UCSD-AML1 (cell line): ENCODE data around the gene ITGA2B.
A peak's percentile ranks its signal among the peaks of the same experiment; 100 is the strongest.
"Not testable (repeated sequence)": the region's sequence is repeated elsewhere in the genome, so short reads cannot be mapped to it uniquely, and the experiment has no call there.

ENCODE experiments used
- DNase-seq: peaks from one replicate; lab custom pipeline; 2025; ENCODE audit not compliant: unreplicated experiment; lab: John Stamatoyannopoulos, UW

ITGA2B gene

DNA sequence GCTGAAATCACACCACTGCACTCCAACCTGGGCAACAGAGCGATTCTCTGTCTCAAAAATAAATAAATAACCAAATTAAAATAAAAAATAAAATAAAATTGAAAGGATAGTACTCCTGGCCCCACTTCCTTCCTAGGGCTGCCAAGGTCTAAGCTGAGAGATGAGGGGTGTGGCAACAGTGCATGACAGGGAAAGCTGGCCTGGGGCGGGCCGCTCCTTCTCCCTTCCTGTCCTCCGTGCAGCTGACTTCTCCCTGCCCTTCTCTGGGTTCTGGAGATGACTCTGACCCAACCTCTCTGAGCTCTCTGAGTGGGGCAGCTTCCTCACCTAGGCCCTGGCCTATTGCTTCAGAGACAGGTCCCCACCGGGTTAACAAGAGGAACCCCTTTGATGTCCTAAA is 56.1 kb downstream of the ITGA2B start:
- DNase-seq, result no peak

DNA sequence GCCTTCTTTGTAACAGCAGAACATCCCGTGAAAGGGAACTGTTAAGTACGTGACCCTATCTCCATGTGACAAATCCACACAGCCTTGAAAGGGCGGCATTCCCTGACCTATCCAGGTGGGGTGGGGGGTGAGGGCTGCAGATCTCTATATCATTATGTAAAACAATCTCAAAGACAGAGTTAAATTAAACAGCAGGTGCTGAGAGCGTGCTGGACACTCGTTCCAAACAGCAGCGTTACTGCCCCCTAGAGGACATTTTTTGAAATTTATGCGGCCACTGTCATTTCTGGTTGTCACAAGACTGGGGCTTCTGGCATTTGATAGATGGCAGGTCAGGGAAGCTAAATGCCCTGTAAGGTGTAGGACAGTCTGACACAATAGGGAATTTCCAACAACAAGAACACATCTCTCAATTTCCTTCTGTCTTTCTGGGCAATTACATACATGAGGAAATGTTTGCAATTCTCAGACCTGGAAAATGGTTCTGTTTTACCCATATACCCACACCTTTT is 58.1 kb downstream of the ITGA2B start:
- peak; percentile 50 for DNase-seq

DNA sequence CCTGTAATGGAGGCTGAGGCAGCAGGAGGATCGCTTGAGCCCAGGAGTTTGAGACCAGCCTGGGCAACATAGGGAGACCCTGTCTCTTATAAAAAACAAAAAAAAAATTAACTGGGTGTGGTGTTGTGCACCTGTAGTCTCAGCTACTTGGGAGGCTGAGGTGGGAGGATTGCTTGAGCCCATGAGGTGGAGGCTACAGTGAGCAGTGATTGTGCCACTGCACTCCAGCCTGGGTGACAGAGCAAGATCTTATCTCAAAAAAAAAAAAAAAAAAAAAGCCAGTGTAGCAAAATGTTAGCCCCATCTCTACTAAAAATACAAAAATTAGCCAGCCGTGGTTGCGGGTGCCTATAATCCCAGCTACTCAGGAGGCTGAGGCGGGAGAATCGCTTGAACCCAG is 59.2 kb downstream of the ITGA2B start:
- not testable (repeated sequence) for DNase-seq

DNA sequence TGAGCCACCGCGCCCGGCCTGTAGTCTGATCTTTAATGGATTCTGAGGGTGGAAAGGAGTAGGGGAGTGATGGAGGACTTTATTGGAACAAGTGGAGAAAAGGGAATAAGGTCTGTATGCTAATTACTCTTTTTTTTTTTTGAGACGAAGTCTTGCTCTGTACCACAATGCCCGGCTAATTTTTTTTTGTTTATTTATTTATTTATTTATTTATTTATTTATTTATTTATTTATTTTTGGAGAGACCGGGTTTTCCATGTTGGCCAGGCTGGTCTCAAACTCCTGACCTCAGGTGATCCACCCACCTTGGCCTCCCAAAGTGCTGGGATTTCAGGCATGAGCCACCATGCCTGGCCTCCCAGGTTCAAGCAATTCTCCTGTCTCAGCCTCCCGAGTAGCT is 59.9 kb downstream of the ITGA2B start:
- not testable (repeated sequence) for DNase-seq

DNA sequence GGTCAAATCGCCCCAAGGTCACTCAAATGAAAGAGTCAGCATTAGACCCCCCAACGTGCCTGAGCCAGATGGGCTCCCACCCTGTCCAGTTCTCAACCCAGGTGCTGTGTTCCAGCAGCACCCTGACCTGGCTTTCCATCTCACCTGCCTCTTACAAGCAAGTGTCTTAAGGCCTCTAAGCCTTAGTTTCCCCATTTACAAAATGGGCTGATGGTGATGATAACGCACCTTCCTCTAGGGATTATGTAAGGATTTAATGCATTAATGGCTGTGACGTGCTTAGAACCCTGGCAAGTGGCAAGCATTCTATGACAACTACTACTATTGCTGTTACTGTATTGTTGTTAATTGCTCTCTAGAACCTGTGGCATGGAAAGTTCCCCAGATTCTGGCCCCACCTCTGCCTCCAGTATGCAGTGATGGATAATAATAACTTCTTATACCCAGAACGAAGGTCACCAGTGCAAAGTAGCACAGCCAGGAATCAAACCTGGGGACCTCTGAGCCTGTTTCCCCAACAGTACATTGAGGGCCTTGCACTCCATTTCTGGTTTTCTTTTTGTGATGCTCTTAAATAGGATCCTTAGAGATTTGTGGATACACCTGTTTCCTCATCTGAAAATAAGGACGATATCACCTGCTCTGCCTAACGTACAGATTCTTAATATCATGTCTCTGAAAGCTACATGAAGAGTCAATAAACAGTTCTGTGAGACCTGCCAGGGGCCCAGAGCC is 61.6 kb downstream of the ITGA2B start:
- no peak for DNase-seq

DNA sequence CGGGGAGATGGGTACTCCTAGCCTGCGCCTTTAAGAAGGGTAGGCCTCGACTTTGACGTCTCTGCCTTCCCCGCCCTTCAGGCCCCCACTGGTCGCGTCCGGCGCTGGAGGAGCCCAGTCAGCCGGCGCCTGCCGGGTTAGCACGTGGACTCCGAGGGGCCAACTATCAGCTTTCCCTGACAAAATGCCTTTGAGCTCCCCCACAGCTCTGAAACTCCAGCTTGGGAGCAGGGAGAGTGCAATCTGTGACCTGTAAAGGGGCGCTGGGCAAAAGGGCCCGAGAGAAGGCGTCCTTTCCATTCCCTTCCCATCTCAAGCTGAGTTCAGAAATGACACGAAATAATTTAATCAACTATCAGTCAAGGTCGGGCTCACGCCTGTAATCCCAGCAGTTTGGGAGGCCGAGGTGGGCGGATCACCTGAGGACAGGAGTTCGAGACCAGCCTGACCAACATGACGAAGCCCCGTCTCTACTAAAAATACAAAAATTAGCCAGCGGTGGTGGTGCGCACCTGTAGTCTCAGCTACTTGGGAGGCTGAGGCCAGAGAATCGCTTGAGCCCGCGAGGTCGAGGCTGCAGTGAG is 62.5 kb downstream of the ITGA2B start:
- DNase-seq, result peak; percentile 93

DNA sequence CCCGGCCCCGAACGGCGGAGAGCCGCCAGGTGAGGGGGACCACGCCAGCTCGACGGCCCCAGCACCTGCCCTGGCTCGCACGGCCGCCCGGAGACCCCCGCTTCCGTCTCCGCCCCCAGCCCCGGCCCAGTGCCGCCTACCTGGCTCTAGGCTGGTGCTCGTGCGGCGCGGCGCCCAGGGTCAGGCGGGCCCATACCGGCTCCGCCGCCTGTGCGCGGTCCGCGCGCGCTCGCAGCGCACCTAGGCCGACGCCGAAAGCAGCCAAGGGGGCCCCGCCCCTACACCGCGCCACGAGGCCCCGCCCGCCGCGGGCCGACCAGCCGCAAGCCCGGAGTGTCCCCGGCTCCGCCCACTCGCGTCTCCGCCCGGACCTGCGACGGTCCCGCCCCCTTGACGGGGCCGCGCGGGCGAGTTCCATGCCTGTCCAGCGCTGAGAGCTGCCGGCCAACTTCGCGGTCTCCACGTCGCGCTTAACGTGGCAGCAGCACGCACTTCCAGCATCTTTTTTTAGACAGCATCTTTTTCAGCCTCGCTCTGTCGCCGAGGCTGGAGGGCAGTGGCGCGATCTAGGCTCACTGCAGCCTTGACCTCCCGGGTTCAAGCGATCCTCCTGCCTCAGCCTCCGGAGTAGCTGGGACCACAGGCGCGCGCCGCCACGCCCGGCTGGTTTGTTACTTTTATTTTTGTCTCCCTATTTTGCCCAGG is 64.7 kb downstream of the ITGA2B start, which contains the start of gene SLC25A39:
SLC25A39 (minus strand) TSS at position 253 of the 705 bp plus-strand sequence. CDS start 1,261 bp downstream, outside the sequence.
- peak; percentile 95 for DNase-seq

DNA sequence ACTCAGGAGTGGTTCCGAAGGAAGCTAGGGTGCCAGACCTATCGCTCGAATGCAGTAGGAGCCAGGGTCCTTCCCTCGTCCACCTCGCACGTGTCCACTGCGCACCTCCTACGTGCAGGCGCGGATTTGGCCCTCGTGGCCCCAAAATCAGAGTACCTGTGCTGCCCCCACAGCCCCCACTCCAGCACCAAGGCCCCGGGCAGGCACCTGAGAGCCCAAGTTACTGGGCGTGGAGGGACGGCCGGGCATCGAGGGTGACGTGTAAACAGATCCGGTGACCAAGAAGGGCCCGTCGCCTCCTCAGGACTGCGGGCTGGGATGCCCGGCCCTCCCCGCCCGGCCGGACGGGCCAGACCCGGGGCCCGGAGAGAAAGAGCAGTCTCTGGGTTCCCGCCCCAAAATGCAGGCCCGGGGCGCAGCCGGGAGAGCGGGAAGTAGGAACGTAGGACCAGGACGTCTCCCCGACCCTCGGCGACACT is 65.3 kb downstream of the ITGA2B start:
- DNase-seq, result no peak

DNA sequence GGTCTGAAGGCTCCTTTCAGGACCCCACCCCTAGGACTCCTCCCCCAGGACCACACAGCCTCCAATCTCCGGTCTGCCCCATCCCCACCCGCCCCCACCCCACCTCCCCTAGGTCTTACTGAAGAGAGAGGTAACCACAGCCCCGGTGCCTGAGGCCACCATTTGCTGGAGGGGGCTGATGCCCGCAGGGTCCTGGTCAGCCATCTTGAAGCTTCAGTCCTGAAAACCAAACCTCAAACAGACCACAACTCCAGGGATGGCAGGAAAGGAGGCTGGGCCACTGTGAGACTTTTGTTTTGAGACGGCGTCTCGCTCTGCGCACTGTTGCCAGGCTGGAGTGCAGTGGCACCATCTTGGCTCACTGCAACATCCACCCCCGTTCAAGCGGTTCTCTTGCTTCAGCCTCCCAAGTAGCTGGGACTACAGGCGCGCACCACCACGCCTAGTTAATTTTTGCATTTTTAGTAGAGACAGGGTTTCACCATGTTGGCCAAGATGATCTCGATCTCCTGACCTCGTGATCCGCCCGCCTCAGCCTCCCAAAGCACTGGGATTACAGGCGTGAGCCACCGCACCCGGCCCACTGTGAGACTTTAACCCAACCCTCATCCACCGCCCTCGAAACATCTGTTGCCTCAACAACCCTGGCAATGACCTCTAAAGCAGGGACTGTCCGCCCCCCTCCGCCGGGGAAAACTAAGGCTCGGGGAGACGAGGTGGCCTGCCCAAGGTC is 65.9 kb downstream of the ITGA2B start:
- no peak for DNase-seq

DNA sequence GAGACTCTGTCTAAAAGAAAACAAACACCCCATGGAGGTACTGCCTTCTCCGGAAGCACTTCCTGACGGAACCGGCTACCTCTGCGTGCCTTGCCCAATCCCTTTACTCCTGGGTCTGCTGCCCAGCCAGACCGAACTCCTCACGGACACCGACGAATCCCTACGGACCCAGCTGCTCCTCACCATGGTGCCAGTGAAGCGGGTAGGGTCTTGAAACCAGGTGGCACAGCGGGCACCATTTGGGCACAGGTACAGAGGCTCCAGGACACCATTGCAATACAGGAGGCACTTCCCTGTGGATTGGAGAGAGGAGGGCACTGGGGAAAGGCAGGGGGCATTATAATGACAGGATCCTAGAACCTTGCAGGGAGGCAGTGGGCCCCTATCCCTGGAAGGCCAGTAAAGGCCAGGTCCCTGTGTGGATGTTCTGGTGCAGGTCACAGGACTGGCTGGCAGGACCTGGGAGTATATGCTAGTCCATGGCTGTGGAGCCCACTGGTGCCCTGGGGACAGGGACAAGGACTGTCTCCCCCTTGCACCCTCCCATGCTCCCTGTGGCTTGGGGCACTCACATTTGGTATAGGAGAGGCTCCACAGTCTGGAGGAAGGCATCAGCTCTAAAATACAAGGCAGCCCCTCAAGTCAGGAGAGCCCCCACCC is 67.1 kb downstream of the ITGA2B start:
- no peak for DNase-seq
